Neuronal stem cell (in vitro differentiated cells): ENCODE data around the gene SELENOM.

ENCODE experiments used
- DNase-seq: peaks from one replicate; pipeline ENCODE4 v3.0.0-alpha.2; 2013; ENCODE audit warnings: low spot score
- H2AFZ ChIP-seq: one replicate; pipeline ENCODE4 v1.6.1; 2013; ENCODE audit warnings: mild to moderate bottlenecking, low read length, inconsistent platforms
- H2AK5ac ChIP-seq: 2 replicates; pipeline ENCODE4 v1.6.1; 2013; ENCODE audit warnings: low read depth, mild to moderate bottlenecking, inconsistent platforms, low read length, moderate library complexity, mixed read lengths
- H2BK120ac ChIP-seq: 2 replicates; pipeline ENCODE4 v1.6.1; 2013; ENCODE audit warnings: low read depth, mild to moderate bottlenecking, inconsistent platforms, low read length, moderate library complexity, mixed read lengths
- H2BK12ac ChIP-seq: one replicate; pipeline ENCODE4 v1.6.1; 2013; ENCODE audit warnings: low read length, inconsistent platforms
- H2BK15ac ChIP-seq: 2 replicates; pipeline ENCODE4 v1.6.1; 2013; ENCODE audit warnings: mild to moderate bottlenecking, low read length, inconsistent platforms, mixed read lengths
- H2BK5ac ChIP-seq: one replicate; pipeline ENCODE4 v1.6.1; 2013; ENCODE audit warnings: inconsistent platforms, mild to moderate bottlenecking, low read length, moderate library complexity
- H3K14ac ChIP-seq: one replicate; pipeline ENCODE4 v1.6.1; 2013; ENCODE audit warnings: low read length, inconsistent platforms
- H3K18ac ChIP-seq: 2 replicates; pipeline ENCODE4 v1.6.1; 2013; ENCODE audit warnings: low read length, inconsistent platforms
- H3K23ac ChIP-seq: 2 replicates; pipeline ENCODE4 v1.6.1; 2013; ENCODE audit warnings: low read depth, mild to moderate bottlenecking, mixed read lengths, low read length, inconsistent platforms; ENCODE audit not compliant: poor library complexity
- H3K27ac ChIP-seq: replicated peaks from 3 replicates; pipeline ENCODE4 v1.5.1; 2013; ENCODE audit warnings: low read length, inconsistent platforms
- H3K27me3 ChIP-seq, 3 experiments: 2 replicates each; pipeline ENCODE4 v1.6.1; 2013; ENCODE audit warnings: low read length in 3 of 3, mild to moderate bottlenecking in 2 of 3, inconsistent platforms in 1 of 3, low read depth in 1 of 3, mixed read lengths in 1 of 3, moderate library complexity in 1 of 3; ENCODE audit not compliant: control insufficient read depth in 3 of 3, insufficient read depth in 3 of 3
- H3K36me3 ChIP-seq, 2 donors: replicated peaks in 1 of 2; 2 replicates each; pipeline ENCODE4 v1.6.1; 2013; ENCODE audit warnings: low read length in 2 of 2; ENCODE audit not compliant: control insufficient read depth in 2 of 2, insufficient read depth in 2 of 2
- H3K4ac ChIP-seq: 2 replicates; pipeline ENCODE4 v1.6.1; 2013; ENCODE audit warnings: inconsistent platforms, mild to moderate bottlenecking, low read length, moderate library complexity
- H3K4me1 ChIP-seq, 2 donors: 1 replicate in 1 of 2; 2 replicates in 1 of 2; pipeline ENCODE4 v1.6.1; 2013; ENCODE audit warnings: low read length in 2 of 2, low read depth in 1 of 2; ENCODE audit not compliant: control insufficient read depth in 2 of 2, insufficient read depth in 1 of 2
- H3K4me2 ChIP-seq: one replicate; pipeline ENCODE4 v1.6.1; 2013; ENCODE audit warnings: mild to moderate bottlenecking, low read length, inconsistent platforms; ENCODE audit not compliant: insufficient read depth, poor library complexity, severe bottlenecking
- H3K4me3 ChIP-seq, 2 donors: 2 replicates each; pipeline ENCODE4 v1.5.1; 2013; ENCODE audit warnings: low read length in 2 of 2, mild to moderate bottlenecking in 2 of 2, inconsistent platforms in 1 of 2, moderate library complexity in 1 of 2
- H3K79me1 ChIP-seq: one replicate; pipeline ENCODE4 v1.6.1; 2013; ENCODE audit warnings: low read depth, mild to moderate bottlenecking, inconsistent platforms, low read length, moderate library complexity
- H3K9ac ChIP-seq: one replicate; pipeline ENCODE4 v1.6.1; 2013; ENCODE audit warnings: mild to moderate bottlenecking, low read depth, low read length, inconsistent platforms; ENCODE audit not compliant: poor library complexity
- H3K9me3 ChIP-seq, 2 donors: replicated peaks in 1 of 2; 2 replicates each; pipeline versions ENCODE3 to v1.6.1; 2013; ENCODE audit warnings: low read length in 2 of 2, mild to moderate bottlenecking in 2 of 2, inconsistent platforms in 1 of 2, low read depth in 1 of 2, mixed read lengths in 1 of 2, moderate library complexity in 1 of 2; ENCODE audit not compliant: control insufficient read depth in 2 of 2, insufficient read depth in 1 of 2
- H4K8ac ChIP-seq: one replicate; pipeline ENCODE4 v1.6.1; 2013; ENCODE audit warnings: low read depth, mild to moderate bottlenecking, inconsistent platforms, low read length, moderate library complexity
- H4K91ac ChIP-seq: one replicate; pipeline ENCODE4 v1.6.1; 2013; ENCODE audit warnings: low read length, low read depth, mild to moderate bottlenecking, inconsistent platforms; ENCODE audit not compliant: poor library complexity
- WGBS, 2 donors: extraction: QIAGEN DNeasy Blood & Tissue Kit; methylation state at CpG; one replicate each; pipeline ENCODE4 v1.1.7; 2013; ENCODE audit warnings: missing lambda C conversion rate in 2 of 2, mixed read lengths in 1 of 2; ENCODE audit not compliant: insufficient read length in 2 of 2, insufficient replicate concordance in 1 of 2; ENCODE audit errors: extremely low coverage in 2 of 2; 5-methylcytosine and 5-hydroxymethylcytosine counted together

Gene SELENOM

GRCh38 chr22:31086703-31087330, 20.6 kb downstream of the SELENOM start:
- Histone ChIP-seq H3K4me2 (no peak overlapping the region), H2AFZ (no peak overlapping the region), H3K9me3 (no peaks in the 10 kb centered on the region), H2BK120ac (no peak overlapping the region), H4K8ac (no peak overlapping the region), H3K27me3 (no peaks in the 10 kb centered on the region), H2BK12ac (no peak overlapping the region), H2AK5ac (no peak overlapping the region), H3K79me1 (peaks cover 3% of the 10 kb centered on the region), H2BK15ac (no peak overlapping the region), H3K9ac (no peak overlapping the region), H3K18ac (no peak overlapping the region), H3K4ac (no peak overlapping the region), H2BK5ac (peak overlapping the region; percentile 66), H3K4me3 (no peak overlapping the region), H3K14ac (no peak overlapping the region), H3K27ac (no peak overlapping the region), H3K23ac (peak overlapping the region; percentile 35), H3K36me3 (peaks cover 18 to 36% of the 10 kb centered on the region in 2 donors), H4K91ac (no peak overlapping the region), H3K4me1 (peaks cover 4 to 21% of the 10 kb centered on the region in 2 donors)
- no peak for DNase-seq
- no CpG with 5 or more reads among the region's 8 CpGs for WGBS, 2 donors

- WGBS, 2 donors: no CpG with 5 or more reads among the region's 3 CpGs
- no peak overlapping the region for H3K9ac ChIP-seq
- H3K79me1 ChIP-seq: peaks cover 3% of the 10 kb centered on the region
- H3K14ac ChIP-seq: no peak overlapping the region
- H2BK5ac ChIP-seq: peak overlapping the region; percentile 55
- no peak overlapping the region for H3K4me2 ChIP-seq
- no peak overlapping the region for H2BK12ac ChIP-seq
- no peak overlapping the region for H2AFZ ChIP-seq
- no peak overlapping the region for H3K4ac ChIP-seq
- H3K9me3 ChIP-seq: no peaks in the 10 kb centered on the region
- peaks cover 5 to 26% of the 10 kb centered on the region in 2 donors for H3K4me1 ChIP-seq
- H2AK5ac ChIP-seq: peak overlapping the region; percentile 85
- no peak overlapping the region for H3K23ac ChIP-seq
- peak overlapping the region; percentile 96 for H3K18ac ChIP-seq
- no peak overlapping the region for H3K27ac ChIP-seq
- no peaks in the 10 kb centered on the region for H3K27me3 ChIP-seq
- DNase-seq: no peak
- H4K91ac ChIP-seq: no peak overlapping the region
- peaks cover 11 to 27% of the 10 kb centered on the region in 2 donors for H3K36me3 ChIP-seq
- H3K4me3 ChIP-seq: no peak overlapping the region
- H4K8ac ChIP-seq: no peak overlapping the region
- H2BK120ac ChIP-seq: peak overlapping the region; percentile 33
- H2BK15ac ChIP-seq: peak overlapping the region; percentile 68
These were observed 21.4 kb downstream of the SELENOM start for GRCh38 chr22:31085928-31086327.

- Histone ChIP-seq H3K9ac (peak overlapping the region; percentile 82), H3K27ac (no peak overlapping the region), H3K14ac (no peak overlapping the region), H3K4me2 (peak overlapping the region; percentile 79), H3K23ac (no peak overlapping the region), H3K9me3 (no peaks in the 10 kb centered on the region), H3K36me3 (peaks cover 11 to 27% of the 10 kb centered on the region in 2 donors), H3K18ac (peak overlapping the region; percentile 96), H2BK5ac (peak overlapping the region; percentile 55), H2AK5ac (peak overlapping the region; percentile 85), H2BK15ac (peak overlapping the region; percentile 68), H4K91ac (no peak overlapping the region), H3K4me3 (no peak overlapping the region), H3K4me1 (peaks cover 7 to 28% of the 10 kb centered on the region in 2 donors), H4K8ac (no peak overlapping the region), H3K79me1 (peaks cover 3% of the 10 kb centered on the region), H2BK12ac (no peak overlapping the region), H2BK120ac (peak overlapping the region; percentile 33), H3K4ac (no peak overlapping the region), H3K27me3 (no peaks in the 10 kb centered on the region), H2AFZ (no peak overlapping the region)
- WGBS, 2 donors: no CpG with 5 or more reads among the region's 13 CpGs
- no peak for DNase-seq
These were observed 21.9 kb downstream of the SELENOM start for GRCh38 chr22:31085493-31085824.

- H2BK12ac ChIP-seq: no peak overlapping the region
- H3K27ac ChIP-seq: peak overlapping the region; percentile 29
- peak overlapping the region; percentile 79 for H3K4me2 ChIP-seq
- no peaks in the 10 kb centered on the region for H3K27me3 ChIP-seq
- H2AK5ac ChIP-seq: peak overlapping the region; percentile 85
- peak overlapping the region; percentile 59 for H4K91ac ChIP-seq
- no peak overlapping the region for H3K14ac ChIP-seq
- H2BK120ac ChIP-seq: peak overlapping the region; percentile 33
- peak overlapping the region; percentile 76 for H3K23ac ChIP-seq
- no peak overlapping the region for H4K8ac ChIP-seq
- peaks cover 9 to 26% of the 10 kb centered on the region in 2 donors for H3K36me3 ChIP-seq
- no CpG with 5 or more reads among the region's 69 CpGs for WGBS, 2 donors
- H3K9ac ChIP-seq: peak overlapping the region; percentile 82
- H2BK15ac ChIP-seq: peak overlapping the region; percentile 68
- H2AFZ ChIP-seq: no peak overlapping the region
- peak overlapping the region; percentile 55 for H2BK5ac ChIP-seq
- peaks cover 3% of the 10 kb centered on the region for H3K79me1 ChIP-seq
- H3K4ac ChIP-seq: no peak overlapping the region
- H3K4me3 ChIP-seq: peak overlapping the region in 1 of 2 donors; percentile 83
- no peaks in the 10 kb centered on the region for H3K9me3 ChIP-seq
- H3K4me1 ChIP-seq: peaks cover 8 to 29% of the 10 kb centered on the region in 2 donors
- H3K18ac ChIP-seq: peak overlapping the region; percentile 95
- DNase-seq: peak; percentile 61
These were observed 22.4 kb downstream of the SELENOM start for GRCh38 chr22:31084811-31085492.
